DMS53 (cell line): ENCODE data around the gene PLEKHA5.
A peak's percentile ranks its signal among the peaks of the same experiment; 100 is the strongest.
"Not testable (repeated sequence)": the region's sequence is repeated elsewhere in the genome, so short reads cannot be mapped to it uniquely, and the experiment has no call there.

Experiments
- DNase-seq: peaks from one replicate; lab custom pipeline; 2025; lab: John Stamatoyannopoulos, UW

The PLEKHA5 gene

DNA sequence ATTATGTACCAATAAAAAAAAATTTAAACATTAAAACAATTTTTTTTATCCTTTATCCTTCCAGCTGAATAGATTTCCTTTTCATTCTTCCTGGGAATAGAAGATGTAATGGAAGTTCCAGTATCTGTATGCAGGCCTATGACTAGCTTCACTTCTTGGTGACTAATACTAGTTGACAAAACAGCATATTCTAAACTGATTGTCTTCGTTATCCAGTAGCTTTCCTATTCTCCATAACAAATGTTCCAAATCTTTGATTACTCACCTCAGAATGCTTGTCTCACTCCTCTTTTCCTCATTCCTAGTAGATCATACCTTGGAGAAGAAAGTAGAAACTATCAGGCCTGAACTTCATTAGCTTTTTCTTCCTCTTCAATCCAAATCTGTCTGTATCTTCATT is 70.7 kb downstream of the PLEKHA5 start:
- DNase-seq: no peak

DNA sequence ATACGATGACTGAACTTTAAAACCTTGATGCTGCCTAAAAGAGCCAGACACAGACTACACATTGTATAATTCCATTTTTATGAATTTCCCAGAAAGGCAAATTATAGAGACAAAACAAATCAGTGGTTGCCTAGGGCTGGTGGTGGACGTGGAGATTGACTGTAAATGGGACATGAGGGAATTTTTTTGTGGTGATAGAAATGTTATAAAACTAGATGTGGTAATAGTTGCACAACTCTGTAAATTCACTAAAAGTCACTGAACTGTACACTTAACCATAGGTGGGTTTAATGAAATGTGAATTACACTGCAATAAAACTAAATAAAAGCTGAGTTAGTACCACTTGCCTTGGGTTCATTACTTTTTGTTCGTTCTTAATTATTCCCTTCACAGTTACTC is 72.1 kb downstream of the PLEKHA5 start:
- no peak for DNase-seq

DNA sequence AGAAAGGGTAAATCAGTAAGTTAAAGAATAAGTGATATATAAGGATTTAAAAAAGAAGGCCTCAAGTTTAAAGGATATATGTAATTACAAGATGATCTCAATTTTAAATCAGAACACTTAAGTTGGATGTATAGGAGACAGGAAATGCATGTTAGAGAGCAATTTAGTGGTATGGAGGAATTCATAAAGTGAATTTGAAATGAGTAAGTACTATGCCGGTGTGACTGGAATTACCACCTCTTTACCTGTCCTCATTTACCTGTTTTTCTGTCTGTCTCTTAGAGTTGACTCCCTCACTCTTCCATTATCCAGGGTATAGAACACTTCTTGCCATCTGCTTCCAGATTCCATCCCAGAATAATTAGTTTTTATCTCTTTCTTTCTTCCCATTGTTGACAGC is 73.5 kb downstream of the PLEKHA5 start:
- DNase-seq: no peak

DNA sequence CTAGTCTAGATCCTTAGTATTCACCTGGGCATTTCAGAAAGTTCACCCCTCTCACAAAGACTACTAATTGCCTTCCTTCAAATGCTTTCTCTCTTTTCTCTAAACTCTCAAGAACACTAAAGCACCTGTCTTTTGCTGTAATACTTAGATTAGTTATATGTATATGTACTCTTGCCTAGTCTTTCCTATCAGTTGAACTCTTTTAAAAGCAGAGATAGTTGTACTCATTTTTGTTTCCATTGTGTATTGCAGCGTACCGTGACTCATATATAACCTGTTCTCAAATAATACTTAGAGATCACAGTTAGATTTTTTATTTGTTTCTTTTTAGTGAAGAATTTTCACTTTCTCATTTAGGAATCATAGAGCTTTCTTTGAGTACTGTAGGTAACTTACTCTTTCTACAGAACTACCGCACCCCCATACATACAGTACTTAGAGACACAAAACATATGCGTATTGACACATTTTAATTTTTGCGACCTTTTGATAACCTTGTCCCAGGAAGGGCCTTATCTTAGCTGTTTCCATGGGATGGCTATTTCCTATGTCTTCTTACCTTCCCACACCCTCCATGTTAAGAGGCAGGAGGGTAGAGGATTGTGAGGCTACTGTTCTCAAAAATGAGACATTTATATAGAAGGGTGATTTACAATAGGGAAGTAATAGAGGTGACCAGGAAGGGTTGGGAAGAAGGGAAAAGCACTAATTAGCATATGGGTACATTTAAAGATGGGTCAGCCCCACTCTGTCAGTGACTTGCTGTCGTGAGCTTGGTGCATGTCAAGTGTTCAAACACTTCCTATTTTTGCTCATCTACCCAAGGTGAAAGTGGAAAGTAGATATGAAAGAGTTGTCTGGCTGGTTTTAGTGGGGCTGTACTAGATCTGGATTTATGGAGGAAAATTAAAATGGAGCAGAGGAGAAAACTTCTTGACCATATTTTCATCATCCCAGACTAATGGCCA is 74.3 kb downstream of the PLEKHA5 start:
- no peak for DNase-seq

DNA sequence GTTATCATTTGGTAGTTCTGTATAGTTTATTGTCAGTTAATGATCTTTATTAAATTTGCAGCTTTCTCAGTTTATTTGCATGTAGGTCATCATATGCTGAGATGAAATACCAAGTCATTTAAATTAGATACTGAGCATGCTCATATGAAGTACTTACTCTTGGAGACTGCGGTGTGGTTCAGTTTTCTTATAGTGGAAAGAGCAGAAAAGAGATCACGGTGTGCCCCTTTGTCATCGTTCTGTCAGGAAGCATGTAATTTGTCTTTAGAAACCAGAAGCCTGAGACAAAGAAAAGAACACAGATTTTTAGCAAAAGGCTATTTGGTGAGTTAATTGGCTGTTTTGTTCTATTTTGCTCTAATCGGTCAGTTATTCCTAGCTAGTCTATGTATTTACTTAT is 75.6 kb downstream of the PLEKHA5 start:
- DNase-seq: no peak

DNA sequence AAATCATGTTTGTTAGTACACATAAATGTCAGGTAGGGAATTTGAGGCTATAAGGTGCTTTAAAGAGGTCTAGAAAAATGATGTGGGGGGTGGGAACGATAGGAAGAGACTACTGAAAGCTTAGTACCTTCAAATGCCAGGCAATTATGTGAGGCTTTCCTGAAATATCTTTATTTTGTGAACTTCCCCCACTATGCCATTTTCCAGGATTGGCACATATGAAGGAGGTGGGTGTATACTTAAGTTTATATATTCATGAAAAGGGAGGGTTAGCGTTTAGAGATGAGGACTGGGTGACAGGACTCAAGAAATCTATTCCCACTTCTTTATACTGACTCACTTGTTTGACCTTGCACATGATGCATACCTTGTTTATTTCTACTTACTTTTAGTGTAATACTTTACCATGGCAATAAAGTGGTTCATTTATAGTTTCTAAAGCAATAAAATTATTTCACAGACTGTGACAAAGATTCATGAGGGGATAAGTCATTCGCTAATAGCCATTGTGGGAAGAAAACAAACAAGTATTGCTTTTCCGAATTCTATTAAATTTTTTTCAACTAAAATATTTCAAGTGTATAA is 77.1 kb downstream of the PLEKHA5 start:
- no peak for DNase-seq

DNA sequence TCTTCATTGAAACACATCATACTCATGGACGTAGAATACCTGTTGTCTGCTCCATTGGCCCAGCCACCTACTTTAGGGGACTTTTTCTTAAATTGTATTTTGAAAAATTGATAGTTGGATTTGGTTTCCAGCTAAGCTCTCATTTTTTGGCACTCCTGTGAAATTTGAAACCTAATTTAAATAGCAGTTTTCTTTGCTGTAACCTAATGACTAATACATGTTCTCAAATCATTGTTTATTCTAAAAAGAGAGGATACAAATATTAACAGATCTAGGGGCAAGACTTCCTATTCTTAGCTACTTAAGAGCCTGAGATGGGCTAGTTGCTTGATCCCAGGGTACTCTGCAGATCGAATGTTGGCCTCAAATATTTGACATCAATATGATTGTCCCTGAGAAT is 78.9 kb downstream of the PLEKHA5 start:
- DNase-seq: no peak

DNA sequence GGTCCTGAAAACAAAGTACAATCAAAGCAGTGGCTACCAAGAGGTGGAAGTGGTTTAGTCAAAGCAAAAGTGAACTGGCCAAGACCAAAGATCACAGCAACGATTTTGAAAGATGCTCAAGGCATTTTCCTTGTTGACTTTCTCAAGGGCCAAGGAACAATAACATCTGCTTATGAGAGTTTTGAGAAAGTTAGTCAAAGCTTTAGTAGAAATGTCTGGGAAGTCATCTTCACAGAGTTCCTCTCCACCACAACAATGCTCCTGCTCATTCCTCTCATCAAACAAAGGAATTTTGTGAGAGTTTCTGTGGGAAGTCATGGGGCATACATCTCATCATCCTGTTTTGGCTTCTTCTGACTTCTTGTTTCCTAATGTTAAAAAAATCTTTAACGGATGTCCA is 80.1 kb downstream of the PLEKHA5 start:
- DNase-seq: no peak

DNA sequence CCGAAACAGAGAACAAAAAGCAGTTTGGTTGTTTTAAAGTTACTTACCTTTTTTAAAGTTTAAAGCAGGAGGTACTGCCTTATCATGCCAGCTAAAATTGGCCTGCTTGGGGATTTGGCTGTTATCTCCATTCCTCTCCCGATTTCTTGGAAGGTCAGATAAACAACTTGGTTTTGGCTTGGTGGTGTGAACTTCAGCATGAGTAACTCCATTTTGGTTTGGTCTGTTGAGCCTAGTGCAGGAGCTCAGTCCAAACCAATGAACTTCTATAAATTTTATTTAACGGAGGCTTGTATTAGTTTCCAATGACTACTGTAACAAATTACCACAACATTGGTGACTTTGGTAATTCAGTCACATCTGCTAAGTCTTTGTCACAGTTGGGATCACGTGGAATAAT is 82.3 kb downstream of the PLEKHA5 start:
- no peak for DNase-seq

DNA sequence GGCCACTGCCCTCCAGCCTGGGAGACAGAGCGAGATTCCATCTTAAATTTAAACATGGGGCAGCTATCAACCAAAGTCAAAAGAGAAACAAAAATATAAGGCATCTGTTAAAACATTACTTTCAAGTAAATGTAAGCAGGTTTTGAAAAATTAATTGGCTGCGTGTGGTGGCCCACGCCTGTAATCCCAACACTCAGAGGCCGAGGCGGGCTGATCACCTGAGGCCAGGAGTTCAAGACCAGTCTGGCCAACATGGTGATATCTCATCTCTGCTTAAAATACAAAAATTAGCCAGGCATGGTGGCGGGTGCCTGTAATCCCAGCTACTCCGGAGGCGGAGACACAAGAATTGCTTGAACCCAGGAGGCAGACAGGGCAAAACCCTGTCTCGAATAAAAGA is 82.7 kb downstream of the PLEKHA5 start:
- no peak for DNase-seq

DNA sequence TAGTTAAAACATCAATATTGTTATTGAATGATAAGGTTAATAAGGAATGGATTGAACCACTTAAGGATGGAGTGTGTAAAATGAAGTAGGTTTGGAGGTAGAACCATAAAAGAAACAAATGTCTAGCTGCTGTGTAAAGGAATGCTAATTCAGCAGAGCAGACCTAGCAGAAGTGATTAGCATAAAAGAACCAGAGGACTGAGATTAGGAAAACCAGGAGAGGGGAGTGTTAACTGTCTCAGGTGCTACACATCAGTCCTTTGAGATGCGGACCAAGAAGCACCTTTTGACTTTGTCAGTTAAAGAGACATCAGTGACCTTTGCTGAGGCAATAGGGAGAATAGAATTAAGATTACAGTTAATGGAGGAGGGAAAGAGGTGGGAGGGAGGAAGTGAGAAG is 84.5 kb downstream of the PLEKHA5 start:
- no peak for DNase-seq

DNA sequence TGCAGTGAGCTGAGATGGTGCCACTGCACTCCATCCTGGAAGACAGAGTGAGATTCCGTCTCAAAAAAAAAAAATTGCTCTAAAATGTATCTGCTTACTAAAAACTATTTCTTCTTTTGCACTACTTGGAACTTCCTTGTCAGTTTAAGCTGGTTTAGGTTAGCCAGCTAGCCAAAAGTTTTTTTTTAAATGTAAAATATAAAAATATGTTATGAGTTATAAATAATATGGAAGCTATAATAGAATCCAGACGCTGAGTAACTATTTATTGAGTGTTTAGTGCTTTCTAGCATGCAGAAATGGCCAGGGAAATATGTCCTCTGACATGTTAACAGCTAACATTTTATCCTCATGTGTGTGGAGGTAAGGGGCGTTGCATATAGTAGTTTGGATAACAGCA is 85.6 kb downstream of the PLEKHA5 start:
- no peak for DNase-seq

DNA sequence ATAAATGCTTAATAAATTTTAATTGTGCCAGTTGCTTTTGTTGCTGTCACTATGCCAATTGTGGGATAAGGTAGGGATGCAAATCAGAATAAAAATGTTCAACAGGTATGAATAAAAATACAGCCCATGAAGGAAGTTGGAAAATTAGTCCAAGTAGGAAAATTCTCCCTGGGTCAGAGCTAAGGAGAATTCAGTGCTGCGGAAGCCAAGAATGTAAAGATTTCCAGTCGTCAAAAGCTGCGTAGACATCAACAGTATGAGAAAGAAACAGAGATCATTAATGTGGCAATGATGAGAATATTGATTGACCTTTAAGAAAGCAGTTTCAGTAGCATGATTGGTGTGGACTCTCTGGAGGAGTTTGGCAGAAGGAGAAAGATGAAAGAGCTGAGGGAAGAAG is 87.9 kb downstream of the PLEKHA5 start:
- no peak for DNase-seq

DNA sequence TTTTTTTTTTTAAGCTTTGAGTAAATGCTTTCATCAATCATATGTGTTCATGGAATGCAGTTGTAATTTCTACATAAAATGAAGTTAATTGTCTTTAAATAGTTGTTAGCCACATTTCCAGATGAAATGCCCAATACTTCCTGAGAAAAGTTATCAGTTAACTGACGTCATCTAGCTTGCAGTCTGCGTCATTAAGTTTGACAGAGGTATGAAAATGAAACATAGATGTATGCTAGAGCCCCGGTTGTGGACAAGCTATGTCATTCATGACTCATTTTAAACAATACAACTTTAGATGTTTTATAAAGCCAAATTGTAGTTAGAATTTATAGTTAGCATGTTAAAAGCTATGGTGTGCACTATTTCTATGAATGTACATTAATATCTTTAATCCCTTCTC is 90.7 kb downstream of the PLEKHA5 start:
- no peak for DNase-seq

DNA sequence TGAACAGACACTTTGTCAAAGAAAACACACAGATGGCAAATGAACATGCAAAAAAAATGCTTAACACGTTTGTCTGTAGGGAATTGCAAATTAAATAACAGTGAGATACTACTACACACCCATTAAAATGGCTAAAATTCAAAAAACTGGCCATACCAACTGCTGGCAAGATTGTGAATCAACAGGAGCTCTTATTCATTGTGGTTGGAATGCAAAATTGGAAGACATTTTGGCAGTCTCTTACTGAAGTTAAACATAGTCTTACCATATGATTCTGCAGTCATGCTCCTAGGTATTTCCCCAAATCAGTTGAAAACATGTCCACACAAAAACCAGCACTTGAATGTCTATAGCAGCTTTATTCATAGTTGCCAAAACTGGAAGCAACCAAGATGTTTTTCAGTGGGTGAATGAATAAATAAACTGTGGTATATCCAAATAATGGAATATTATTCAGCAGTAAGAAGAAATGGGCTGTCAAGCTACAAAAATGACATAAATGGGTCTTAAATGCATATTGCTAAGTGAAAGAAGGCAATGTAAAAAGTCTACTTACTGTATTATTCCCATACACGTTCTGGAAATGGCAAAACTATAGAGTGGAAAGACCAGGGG is 91.4 kb downstream of the PLEKHA5 start:
- no peak for DNase-seq

DNA sequence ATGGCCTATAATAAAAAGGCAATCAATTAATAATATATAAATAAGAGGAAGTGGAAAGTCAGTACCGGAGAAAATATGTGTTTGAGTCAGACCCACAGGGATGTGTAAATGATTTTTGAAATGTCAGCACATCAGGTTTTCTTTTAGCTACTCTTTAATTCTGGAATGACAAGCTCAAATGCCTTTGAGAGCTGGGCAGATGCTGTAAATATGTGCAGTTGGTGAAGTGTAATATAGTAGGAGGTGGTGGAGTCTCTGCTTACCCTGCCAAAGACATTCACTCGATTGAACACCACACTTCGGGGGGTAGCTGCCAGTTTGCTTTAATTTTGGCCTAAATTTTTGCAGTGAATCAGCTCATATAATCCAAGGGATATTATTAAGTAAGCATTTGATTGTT is 93.0 kb downstream of the PLEKHA5 start:
- no peak for DNase-seq

DNA sequence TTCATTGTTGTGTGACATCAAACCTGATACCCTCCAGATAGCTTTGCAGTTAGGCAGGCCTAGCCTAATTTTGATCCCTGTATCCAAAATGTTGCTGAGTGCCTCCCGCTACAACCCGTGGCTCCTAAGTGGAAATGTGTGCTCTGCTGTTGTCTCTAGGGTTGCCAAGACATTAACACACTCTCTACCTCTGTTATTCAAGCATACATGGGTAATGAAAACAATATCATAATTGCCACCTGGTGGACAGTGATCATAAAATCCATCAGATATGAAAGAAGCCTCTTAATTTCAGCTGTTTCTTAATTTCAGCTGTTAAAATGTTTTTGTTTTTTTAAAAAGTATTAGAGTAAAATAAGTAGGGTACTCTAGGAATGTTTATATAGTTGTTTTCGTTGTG is 93.5 kb downstream of the PLEKHA5 start:
- peak; percentile 76 for DNase-seq

DNA sequence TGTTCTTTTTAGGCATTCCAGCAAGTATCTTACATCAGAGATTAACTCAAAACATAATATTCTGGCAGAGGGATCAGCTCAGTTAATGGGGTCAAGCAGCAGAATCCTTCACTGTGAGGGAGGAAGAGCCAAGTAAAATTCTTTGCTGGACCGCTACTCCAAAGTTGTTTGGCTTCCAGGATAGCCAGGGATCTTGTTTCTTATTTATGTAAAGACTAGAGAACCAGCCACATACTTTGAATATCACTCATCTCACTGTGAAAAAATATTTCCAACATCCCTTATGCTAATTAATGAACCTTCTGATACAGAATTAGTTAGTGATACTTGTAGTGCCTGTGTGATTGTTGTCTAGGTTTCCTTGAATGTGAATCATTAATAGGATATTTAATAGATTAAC is 94.2 kb downstream of the PLEKHA5 start:
- no peak for DNase-seq

DNA sequence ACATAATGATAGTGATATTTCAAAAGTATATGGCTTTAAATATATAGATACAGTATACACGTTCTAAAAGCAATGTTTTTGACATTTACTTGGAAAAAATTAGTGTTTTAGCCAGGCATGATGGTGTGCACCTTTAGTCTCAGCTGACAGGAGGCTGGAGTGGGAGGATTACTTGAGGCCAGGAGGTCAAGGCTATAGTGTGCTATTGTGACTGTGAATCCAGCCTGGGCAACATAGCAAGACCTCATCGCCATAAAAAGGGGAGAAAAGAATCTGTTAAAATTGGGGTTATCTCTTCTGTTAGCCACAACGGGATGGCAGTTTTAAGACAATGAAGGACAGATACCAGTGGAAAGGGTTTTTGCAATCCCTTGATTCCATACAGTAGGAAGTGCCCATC is 95.2 kb downstream of the PLEKHA5 start:
- no peak for DNase-seq

DNA sequence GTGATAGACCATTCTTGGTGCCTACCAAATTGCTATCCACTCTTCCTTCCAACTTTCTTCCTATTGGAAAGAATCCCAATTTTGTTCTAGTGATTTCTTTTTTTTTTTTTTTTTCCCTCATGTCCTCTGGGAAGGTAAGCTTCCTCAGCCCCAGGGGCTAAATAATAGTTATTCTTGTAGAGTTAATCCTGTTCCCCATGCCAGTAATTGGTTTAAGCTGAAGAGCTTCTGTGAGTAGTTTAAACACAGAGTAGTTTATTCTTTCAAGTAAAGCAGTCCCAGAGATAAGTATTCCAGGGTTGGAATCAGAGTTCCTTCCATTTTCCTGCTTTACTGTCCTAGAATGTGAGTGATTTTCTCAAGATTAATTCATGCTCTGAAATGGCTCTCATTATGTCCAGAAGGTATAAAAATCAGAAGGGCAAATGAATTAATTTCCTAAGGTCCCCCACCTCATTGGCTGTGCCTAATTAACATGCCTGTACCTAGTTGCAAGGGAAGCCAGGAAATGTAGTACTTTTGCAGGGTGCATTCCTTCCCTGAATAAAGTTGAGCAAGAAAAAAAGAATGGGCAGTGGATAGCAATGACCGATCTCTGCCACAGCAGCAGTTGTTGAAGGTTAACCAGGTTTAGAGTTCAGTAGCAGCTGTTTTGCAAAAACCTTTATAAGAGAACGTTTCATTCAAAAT is 97.8 kb downstream of the PLEKHA5 start:
- DNase-seq: no peak

DNA sequence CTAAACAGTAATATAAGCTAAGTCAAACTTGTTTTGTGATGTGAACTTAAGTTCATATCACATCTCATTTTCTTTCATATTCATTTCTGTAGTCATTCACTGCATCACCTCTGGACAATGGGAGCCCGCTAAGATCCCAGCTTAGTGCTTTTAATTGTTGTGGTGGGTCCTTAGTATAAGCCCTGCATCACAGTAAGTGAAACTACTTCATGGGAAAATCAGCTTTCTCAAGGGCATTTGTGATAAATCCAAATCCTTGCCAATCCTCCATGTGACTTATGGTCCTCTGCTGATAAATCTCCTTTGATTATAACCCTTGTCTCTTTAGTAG is 98.3 kb downstream of the PLEKHA5 start:
- no peak for DNase-seq

DNA sequence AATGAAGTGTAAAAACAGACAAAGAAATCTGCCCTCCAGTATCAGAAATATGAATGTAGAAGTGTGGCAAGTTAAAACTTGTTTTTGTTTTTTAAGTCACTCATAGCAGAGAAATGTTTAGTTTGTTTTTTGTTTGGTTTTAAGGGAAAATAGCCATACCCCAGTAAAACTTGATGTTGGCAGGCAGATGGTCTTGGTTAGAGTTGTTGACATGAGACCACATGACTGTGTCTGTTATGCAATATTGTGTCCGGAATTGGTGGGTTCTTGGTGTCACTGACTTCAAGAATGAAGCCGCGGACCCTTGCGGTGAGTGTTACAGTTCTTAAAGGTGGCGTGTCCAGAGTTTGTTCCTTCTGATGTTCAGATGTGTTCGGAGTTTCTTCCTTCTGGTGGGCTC is 99.5 kb downstream of the PLEKHA5 start:
- not testable (repeated sequence) for DNase-seq
